ENCODE data around the gene PLEKHA1.
A peak's percentile ranks its signal among the peaks of the same experiment; 100 is the strongest.

The PLEKHA1 gene

DNA sequence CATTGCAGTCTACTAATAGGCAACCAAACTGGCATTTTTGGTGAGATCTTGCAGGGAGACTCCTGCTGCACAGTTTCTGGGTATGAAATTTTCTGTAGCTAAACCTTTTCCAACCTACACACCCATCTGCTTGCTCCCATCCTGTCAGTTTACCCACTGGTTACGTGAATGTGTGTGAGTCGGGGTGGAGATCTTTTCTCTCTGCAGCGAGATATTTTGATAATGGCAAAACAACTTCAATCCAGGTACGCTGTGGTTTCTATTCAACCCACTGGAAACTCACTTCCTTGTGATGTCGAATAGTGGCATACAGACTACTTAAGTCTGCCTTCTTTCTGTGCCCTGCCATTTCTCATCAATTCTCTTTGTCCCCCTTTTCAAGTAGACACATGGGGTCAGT lies 4.5 kb downstream of the PLEKHA1 start:
- no peak for DNase-seq (ENCODE audit: low spot score)

DNA sequence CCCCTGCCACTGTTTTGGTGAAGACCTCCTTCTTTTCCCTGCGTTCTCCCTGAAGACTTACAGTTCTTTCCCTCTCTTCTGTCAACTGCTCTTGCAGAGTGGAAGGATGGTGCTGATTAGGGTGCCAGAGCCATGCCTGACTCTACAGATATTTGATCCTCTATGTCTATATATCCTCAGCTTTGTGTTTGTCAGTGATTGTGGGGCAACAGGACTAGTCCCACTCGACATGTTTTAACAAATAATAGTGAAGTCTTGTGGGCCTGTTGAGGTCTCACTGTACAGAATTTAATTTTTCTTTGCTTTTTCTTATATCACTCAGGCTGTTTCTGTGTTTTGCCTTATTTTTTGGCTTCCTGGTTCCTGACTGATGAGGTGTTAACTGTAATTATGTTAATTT lies 5.0 kb downstream of the PLEKHA1 start:
- DNase-seq (ENCODE audit: low spot score) = no peak

GRCh38 chr10:122380703-122381102 lies 6.2 kb downstream of the PLEKHA1 start:
- DNase-seq (ENCODE audit: low spot score) = no peak

DNA sequence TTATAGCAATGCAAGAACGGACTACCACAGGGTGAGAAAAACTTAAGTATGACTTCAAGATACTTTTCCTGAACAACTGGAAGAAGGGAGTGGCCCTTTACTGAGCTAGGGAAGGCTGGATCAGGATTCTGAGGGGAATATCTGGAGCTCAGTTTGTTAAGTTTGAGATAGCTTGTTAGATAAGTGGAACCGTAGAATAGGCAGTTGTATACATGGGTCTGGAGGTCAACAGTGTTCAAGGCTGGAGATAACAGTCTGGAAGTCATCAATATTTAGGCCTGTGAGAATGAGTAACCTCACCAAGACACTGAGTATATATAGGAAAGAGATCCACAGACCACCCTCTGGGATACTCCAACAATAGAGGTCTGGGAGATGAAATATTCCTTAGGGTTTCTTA lies 7.2 kb downstream of the PLEKHA1 start:
- DNase-seq (ENCODE audit: low spot score) = no peak

DNA sequence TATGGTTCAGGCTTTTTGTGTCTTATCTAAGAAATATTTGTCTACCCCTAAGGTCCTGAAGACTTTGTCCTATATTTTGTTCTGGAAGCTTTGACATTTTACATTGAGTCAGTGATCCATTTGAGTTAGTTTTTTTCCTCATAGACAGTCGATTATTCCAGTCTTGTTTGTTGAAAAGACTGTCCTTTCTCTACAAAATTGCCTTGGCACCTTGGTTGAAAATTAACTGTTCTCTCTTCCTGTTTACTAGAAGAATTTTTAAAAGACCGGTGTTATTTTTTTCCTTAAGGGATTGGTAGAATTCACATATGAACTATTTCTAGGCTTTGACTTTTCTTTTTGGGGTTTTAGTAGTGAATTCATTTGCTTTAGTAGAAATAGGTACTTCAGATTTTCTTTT lies 12.0 kb downstream of the PLEKHA1 start:
- DNase-seq (ENCODE audit: low spot score) = no peak

GRCh38 chr10:122387572-122387971 lies 13.1 kb downstream of the PLEKHA1 start:
- no peak for DNase-seq (ENCODE audit: low spot score)

GRCh38 chr10:122388287-122388997 lies 13.9 kb downstream of the PLEKHA1 start:
- no peak for DNase-seq (ENCODE audit: low spot score)

- DNase-seq (ENCODE audit: low spot score) = no peak
Observed at GRCh38 chr10:122390271-122390670, 15.8 kb downstream of the PLEKHA1 start.

GRCh38 chr10:122390679-122391078 lies 16.2 kb downstream of the PLEKHA1 start:
- DNase-seq (ENCODE audit: low spot score) = no peak

- no peak for DNase-seq (ENCODE audit: low spot score)
Observed at GRCh38 chr10:122391875-122392274, 17.4 kb downstream of the PLEKHA1 start.

- no peak for DNase-seq (ENCODE audit: low spot score)
Observed at GRCh38 chr10:122392835-122393234, 18.3 kb downstream of the PLEKHA1 start.

- DNase-seq (ENCODE audit: low spot score) = no peak
Observed at GRCh38 chr10:122393288-122393687, 18.8 kb downstream of the PLEKHA1 start.

GRCh38 chr10:122402548-122403131 lies 28.1 kb downstream of the PLEKHA1 start:
- DNase-seq (ENCODE audit: low spot score) = no peak

- DNase-seq (ENCODE audit: low spot score) = no peak
Observed at GRCh38 chr10:122404576-122404975, 30.1 kb downstream of the PLEKHA1 start.

- DNase-seq (ENCODE audit: low spot score) = no peak
Observed at GRCh38 chr10:122407375-122408125, 33.0 kb downstream of the PLEKHA1 start.

- no peak for DNase-seq (ENCODE audit: low spot score)
Observed at GRCh38 chr10:122413327-122413726, 38.8 kb downstream of the PLEKHA1 start.

DNA sequence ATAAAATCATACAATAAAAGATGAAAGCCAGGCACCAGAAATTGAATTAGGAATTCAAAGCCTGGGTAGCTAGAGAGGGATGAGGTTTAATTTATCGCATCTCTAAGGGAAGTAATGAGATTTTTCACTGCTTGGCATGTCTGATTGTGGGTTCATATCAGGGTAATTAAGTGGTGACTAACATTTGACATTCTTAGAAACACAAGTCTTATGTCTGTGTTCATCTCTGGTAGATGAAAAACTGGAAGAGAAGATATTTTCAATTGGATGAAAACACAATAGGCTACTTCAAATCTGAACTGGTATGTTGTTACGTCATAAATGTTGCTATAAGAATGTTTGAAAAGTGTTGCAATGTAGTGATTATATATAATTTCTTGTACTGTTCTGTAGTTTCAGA lies 43.2 kb downstream of the PLEKHA1 start:
- DNase-seq (ENCODE audit: low spot score) = peak; percentile 13

- no peak for DNase-seq (ENCODE audit: low spot score)
Observed at GRCh38 chr10:122419016-122419415, 44.5 kb downstream of the PLEKHA1 start.

DNA sequence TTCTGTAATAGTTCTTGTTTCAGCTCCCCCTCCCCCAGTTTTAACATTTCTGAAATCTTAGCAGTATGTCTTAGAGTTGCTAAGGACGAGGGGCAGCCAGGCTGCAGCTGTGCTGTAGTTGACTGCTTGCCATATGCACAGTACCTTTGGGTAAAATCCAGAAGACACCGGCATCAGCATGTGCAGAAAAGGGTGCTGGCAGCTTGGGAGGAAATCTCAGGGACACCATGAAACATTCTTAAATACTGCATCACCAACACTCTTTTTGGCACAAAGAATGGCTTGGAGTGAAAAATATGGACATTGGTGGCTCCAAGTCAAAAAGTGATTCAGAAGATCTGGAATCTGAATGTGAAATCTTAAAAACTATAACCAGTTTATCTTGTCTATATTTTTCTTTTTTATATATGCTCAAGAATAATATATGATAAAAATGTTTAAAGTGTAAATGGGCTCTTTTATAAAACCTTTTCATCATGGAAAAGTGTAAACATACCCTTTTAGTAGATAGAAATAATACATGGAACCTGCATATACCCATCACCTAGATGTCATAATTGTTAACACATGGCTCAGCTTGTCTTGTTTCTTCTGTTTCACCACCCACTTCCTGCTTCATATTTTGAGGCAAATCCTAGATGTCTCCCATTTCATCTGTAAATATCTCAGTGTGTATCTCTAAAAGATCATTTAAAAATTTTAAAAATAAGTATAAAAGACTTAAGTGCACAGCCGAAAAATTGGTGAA lies 45.5 kb downstream of the PLEKHA1 start:
- no peak for DNase-seq (ENCODE audit: low spot score)

GRCh38 chr10:122420624-122421007 lies 46.1 kb downstream of the PLEKHA1 start:
- DNase-seq (ENCODE audit: low spot score) = no peak

DNA sequence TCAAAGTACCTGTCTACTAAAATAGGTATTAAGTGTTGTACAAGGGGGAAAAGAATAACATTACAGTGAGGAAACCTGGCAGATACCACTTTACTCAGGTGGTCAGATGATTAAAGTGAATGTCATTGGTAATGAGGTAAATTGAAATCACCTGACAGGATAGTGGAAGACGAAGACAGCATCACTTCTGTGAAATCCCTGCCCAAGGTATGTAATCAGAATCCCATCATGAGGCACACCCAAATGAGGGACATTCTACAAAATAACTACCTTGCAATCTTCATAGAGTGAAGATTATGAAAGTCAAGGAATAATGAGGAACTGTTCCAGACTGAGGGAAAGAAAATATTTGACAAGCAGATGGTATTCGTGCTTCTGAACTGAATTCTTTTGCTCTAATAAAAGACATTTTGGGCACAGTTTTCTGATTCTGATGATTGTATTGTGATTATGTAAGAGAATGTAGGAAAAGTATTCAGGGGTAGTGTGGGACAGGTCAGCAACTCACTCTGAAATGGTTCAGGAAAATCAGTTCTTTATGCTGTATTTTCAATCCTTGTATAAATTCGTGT lies 46.6 kb downstream of the PLEKHA1 start:
- DNase-seq (ENCODE audit: low spot score) = no peak

GRCh38 chr10:122421742-122422141 lies 47.2 kb downstream of the PLEKHA1 start:
- no peak for DNase-seq (ENCODE audit: low spot score)

Measured in CD4-positive, alpha-beta T cell treated with Interleukin-15 for 4 hours (primary cell).